ENCODE measurements around the gene EIPR1.

GRCh38 chr2:3249476-3249962 is 128.1 kb downstream of the EIPR1 start:
- TF ChIP-seq, protein P1, sequence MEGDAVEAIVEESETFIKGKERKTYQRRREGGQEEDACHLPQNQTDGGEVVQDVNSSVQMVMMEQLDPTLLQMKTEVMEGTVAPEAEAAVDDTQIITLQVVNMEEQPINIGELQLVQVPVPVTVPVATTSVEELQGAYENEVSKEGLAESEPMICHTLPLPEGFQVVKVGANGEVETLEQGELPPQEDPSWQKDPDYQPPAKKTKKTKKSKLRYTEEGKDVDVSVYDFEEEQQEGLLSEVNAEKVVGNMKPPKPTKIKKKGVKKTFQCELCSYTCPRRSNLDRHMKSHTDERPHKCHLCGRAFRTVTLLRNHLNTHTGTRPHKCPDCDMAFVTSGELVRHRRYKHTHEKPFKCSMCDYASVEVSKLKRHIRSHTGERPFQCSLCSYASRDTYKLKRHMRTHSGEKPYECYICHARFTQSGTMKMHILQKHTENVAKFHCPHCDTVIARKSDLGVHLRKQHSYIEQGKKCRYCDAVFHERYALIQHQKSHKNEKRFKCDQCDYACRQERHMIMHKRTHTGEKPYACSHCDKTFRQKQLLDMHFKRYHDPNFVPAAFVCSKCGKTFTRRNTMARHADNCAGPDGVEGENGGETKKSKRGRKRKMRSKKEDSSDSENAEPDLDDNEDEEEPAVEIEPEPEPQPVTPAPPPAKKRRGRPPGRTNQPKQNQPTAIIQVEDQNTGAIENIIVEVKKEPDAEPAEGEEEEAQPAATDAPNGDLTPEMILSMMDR (optimal IDR thresholded peaks at IDR 0.05 in 1 of 3, IDR thresholded peaks at IDR 0.05 in 1 of 3, conservative IDR thresholded peaks at IDR 0.05 in 1 of 3; ENCODE audit: extremely low read depth in 1 of 3, insufficient read depth in 2 of 3, low read length in 3 of 3), result no peak
- no peak for TF ChIP-seq EZH2 (IDR thresholded peaks at IDR 0.05; ENCODE audit: low read length)
